NT2/D1 (cell line): ENCODE results near the gene ZBTB8OS.

Source experiments
- SUZ12 ChIP-seq: IDR thresholded peaks from 2 replicates; pipeline ENCODE4 v1.6.1; 2011; ENCODE audit not compliant: insufficient read length, insufficient read depth; ENCODE audit errors: extremely low read depth
- YY1 ChIP-seq: IDR thresholded peaks from 2 replicates; pipeline ENCODE4 v1.6.1; 2011; ENCODE audit not compliant: insufficient read length, insufficient read depth
- ZNF274 ChIP-seq: IDR thresholded peaks from 2 replicates; pipeline ENCODE4 v1.6.1; 2011; ENCODE audit warnings: mild to moderate bottlenecking, low read depth, low read length

- no peak for TF ChIP-seq YY1
- no peak for TF ChIP-seq SUZ12
- TF ChIP-seq ZNF274 = no peak
These were observed 27.3 kb downstream of the ZBTB8OS start for GRCh38 chr1:32622806-32623681.
